HG03378 (cell line): ENCODE measurements around the gene HAUS6.

Experiments
- ATAC-seq: cut with Tn5 transposase; IDR thresholded peaks from one replicate; pipeline ENCODE4 v1.9.1; 2021; ENCODE audit warnings: mild to moderate bottlenecking, moderate library complexity; ENCODE audit not compliant: unreplicated experiment

The HAUS6 gene

GRCh38 chr9:19036611-19037010, 66.1 kb downstream of the HAUS6 start:
- no peak for ATAC-seq

GRCh38 chr9:19033015-19033414, 69.7 kb downstream of the HAUS6 start, which contains the start of gene SAXO1:
Gene SAXO1 (minus strand): TSS chr9:19033209. CDS start chr9:19032908, 301 bp downstream.
- ATAC-seq, result no peak

GRCh38 chr9:19032406-19032805, 70.3 kb downstream of the HAUS6 start:
- ATAC-seq, result no peak

- peak; percentile 84 for ATAC-seq
Observed at GRCh38 chr9:19030899-19031298, 71.8 kb downstream of the HAUS6 start.

- ATAC-seq, result peak; percentile 59
Observed at GRCh38 chr9:19028835-19029451, 73.8 kb downstream of the HAUS6 start.

- no peak for ATAC-seq
Observed at GRCh38 chr9:19027825-19028224, 74.9 kb downstream of the HAUS6 start.

GRCh38 chr9:19026375-19026774, 76.3 kb downstream of the HAUS6 start:
- no peak for ATAC-seq

GRCh38 chr9:19023078-19023477, 79.6 kb downstream of the HAUS6 start:
- no peak for ATAC-seq

GRCh38 chr9:19022206-19022605, 80.5 kb downstream of the HAUS6 start:
- peak; percentile 69 for ATAC-seq

- peak; percentile 9 for ATAC-seq
Observed at GRCh38 chr9:19021649-19022048, 81.1 kb downstream of the HAUS6 start.

GRCh38 chr9:19020886-19021455, 81.7 kb downstream of the HAUS6 start:
- no peak for ATAC-seq

GRCh38 chr9:19018201-19018600, 84.5 kb downstream of the HAUS6 start:
- ATAC-seq, result no peak

- ATAC-seq, result no peak
Observed at GRCh38 chr9:19009391-19009965, 93.2 kb downstream of the HAUS6 start.
